Choroid plexus epithelial cell (primary cell): ENCODE measurements around the gene ERC2.

ENCODE experiments used
- DNase-seq: peaks from one replicate; pipeline ENCODE4 v3.0.0-alpha.2; 2010; ENCODE audit warnings: low read depth
- H3K4me3 ChIP-seq: 2 replicates; pipeline ENCODE4 v1.5.1; 2011; ENCODE audit warnings: low read depth, mild to moderate bottlenecking, control low read depth, low read length, moderate library complexity
- CTCF ChIP-seq: conservative IDR thresholded peaks from 2 replicates; pipeline ENCODE4 v1.5.1; 2011; ENCODE audit warnings: low read depth, mild to moderate bottlenecking, control low read depth, inconsistent platforms, low read length, moderate library complexity

The ERC2 gene

GRCh38 chr3:56321892-56322291, 146.4 kb downstream of the ERC2 start:
- no peak for TF ChIP-seq CTCF
- no peak overlapping the region for H3K4me3 ChIP-seq
- no peak for DNase-seq

- TF ChIP-seq CTCF, result no peak
- DNase-seq, result no peak
- H3K4me3 ChIP-seq, result no peak overlapping the region
Observed at GRCh38 chr3:56321383-56321782, 146.9 kb downstream of the ERC2 start.

- DNase-seq, result no peak
- no peak for TF ChIP-seq CTCF
- no peak overlapping the region for H3K4me3 ChIP-seq
Observed at GRCh38 chr3:56320883-56321282, 147.4 kb downstream of the ERC2 start.

GRCh38 chr3:56318891-56319290, 149.4 kb downstream of the ERC2 start:
- TF ChIP-seq CTCF, result no peak
- no peak for DNase-seq

GRCh38 chr3:56316944-56317343, 151.3 kb downstream of the ERC2 start:
- no peak for DNase-seq
- no peak for TF ChIP-seq CTCF
- H3K4me3 ChIP-seq, result no peak overlapping the region

More at GRCh38 chr3:56318891-56319290, 149.4 kb downstream of the ERC2 start:
- H3K4me3 ChIP-seq, result no peak overlapping the region

GRCh38 chr3:56314842-56315241, 153.4 kb downstream of the ERC2 start:
- no peak for TF ChIP-seq CTCF
- DNase-seq, result peak; percentile 31
- H3K4me3 ChIP-seq, result no peak overlapping the region

GRCh38 chr3:56309465-56309864, 158.8 kb downstream of the ERC2 start:
- no peak overlapping the region for H3K4me3 ChIP-seq
- no peak for DNase-seq
- TF ChIP-seq CTCF, result no peak
